NCI-H2196 (cell line): ENCODE data around the gene SPATC1L.
"Not testable (repeated sequence)": the region's sequence is repeated elsewhere in the genome, so short reads cannot be mapped to it uniquely, and the experiment has no call there.

Experiments
- DNase-seq: peaks from one replicate; lab custom pipeline; 2025; ENCODE audit not compliant: unreplicated experiment; lab: John Stamatoyannopoulos, UW

SPATC1L gene

GRCh38 chr21:46183910-46184624, at the start of gene SPATC1L:
TSS of gene SPATC1L (minus strand) at chr21:46184459. CDS start at chr21:46182816, 1,643 bp downstream.
- peak; percentile 68 for DNase-seq

- DNase-seq = no peak
Observed at GRCh38 chr21:46229923-46230260, 45.6 kb upstream of the SPATC1L start.

- DNase-seq = no peak
Observed at GRCh38 chr21:46229133-46229922, 45.1 kb upstream of the SPATC1L start.

- peak; percentile 98 for DNase-seq
Observed at GRCh38 chr21:46228345-46229051, 44.2 kb upstream of the SPATC1L start, which contains the start of gene LSS. TSS of gene LSS (minus strand) at chr21:46228774. CDS start at chr21:46228745, 29 bp downstream.

GRCh38 chr21:46227811-46228344, 43.6 kb upstream of the SPATC1L start:
- no peak for DNase-seq

- no peak for DNase-seq
Observed at GRCh38 chr21:46226920-46227599, 42.8 kb upstream of the SPATC1L start.

GRCh38 chr21:46226146-46226545, 41.9 kb upstream of the SPATC1L start:
- no peak for DNase-seq

GRCh38 chr21:46223661-46224060, 39.4 kb upstream of the SPATC1L start:
- not testable (repeated sequence) for DNase-seq

GRCh38 chr21:46223217-46223616, 39.0 kb upstream of the SPATC1L start:
- DNase-seq = no peak

- DNase-seq = no peak
Observed at GRCh38 chr21:46222436-46223116, 38.3 kb upstream of the SPATC1L start.

- DNase-seq = no peak
Observed at GRCh38 chr21:46221664-46222435, 37.6 kb upstream of the SPATC1L start.

GRCh38 chr21:46220847-46221246, 36.6 kb upstream of the SPATC1L start:
- no peak for DNase-seq

GRCh38 chr21:46220275-46220810, 36.1 kb upstream of the SPATC1L start:
- peak; percentile 7 for DNase-seq

GRCh38 chr21:46219591-46220239, 35.5 kb upstream of the SPATC1L start:
- peak; percentile 28 for DNase-seq

- DNase-seq = no peak
Observed at GRCh38 chr21:46218906-46219590, 34.8 kb upstream of the SPATC1L start.

- DNase-seq = no peak
Observed at GRCh38 chr21:46217511-46218196, 33.4 kb upstream of the SPATC1L start.

GRCh38 chr21:46216132-46216747, 32.0 kb upstream of the SPATC1L start:
- no peak for DNase-seq
